Right lobe of liver (tissue), 6 donors: ENCODE data around the gene KLK13. TPM values are rescaled to one million over a fixed set of nuclear protein-coding genes. Genes with fewer than 3 reads are reported as not detected.

Source experiments
- ATAC-seq, 4 donors: fragments of 200-7000 bp; cut with Tn5 transposase; one replicate each; pipeline ENCODE4 v1.9.1; 2020; ENCODE audit warnings: mild to moderate bottlenecking in 4 of 4, moderate library complexity in 4 of 4
- DNase-seq, 3 donors: peaks; one replicate each; pipeline ENCODE4 v3.0.0-alpha.2; 2020
- H3K27ac ChIP-seq, 3 donors: fragments of 200-600 bp; one replicate each; pipeline ENCODE4 v1.8.0; 2022
- H3K27me3 ChIP-seq, 2 donors: fragments of 200-600 bp; one replicate each; pipeline ENCODE4 v1.8.0; 2022
- H3K36me3 ChIP-seq, 4 donors: fragments of 200-600 bp; sonication (generic) in 1 of 4; one replicate each; pipeline versions ENCODE4 v1.5.1 to v1.8.0; 2017 to 2022; ENCODE audit warnings: control low read depth in 1 of 4
- H3K4me1 ChIP-seq, 4 donors: fragments of 200-600 bp; sonication (generic) in 1 of 4; one replicate each; pipeline versions ENCODE4 v1.5.1 to v1.8.0; 2017 to 2022; ENCODE audit warnings: control low read depth in 1 of 4
- H3K4me3 ChIP-seq, 3 donors: fragments of 200-600 bp; one replicate each; pipeline ENCODE4 v1.8.0; 2022
- H3K9me3 ChIP-seq, 4 donors: fragments of 200-600 bp; sonication (generic) in 1 of 4; one replicate each; pipeline versions ENCODE4 v1.5.1 to v1.8.0; 2017 to 2022; ENCODE audit warnings: control low read depth in 1 of 4
- CTCF ChIP-seq, 4 donors: fragments of 200-600 bp in 3 of 4; fragments of 450-650 bp in 1 of 4; IDR thresholded peaks; one replicate each; pipeline versions ENCODE4 v1.5.1 to v1.8.0; 2016 to 2022; ENCODE audit warnings: antibody characterized with exemption in 4 of 4, mild to moderate bottlenecking in 2 of 4
- POLR2A ChIP-seq: fragments of 450-650 bp; IDR thresholded peaks from one replicate; pipeline ENCODE4 v1.6.1; 2017; ENCODE audit warnings: antibody characterized with exemption, mild to moderate bottlenecking
- WGBS: methylation state at CpG from one replicate; pipeline ENCODE4 v1.1.6; 2018; ENCODE audit warnings: low coverage, low lambda C conversion rate; ENCODE audit not compliant: insufficient coverage; ENCODE audit errors: missing lambda C conversion rate; 5-methylcytosine and 5-hydroxymethylcytosine counted together
- intact Hi-C, 2 donors: fragments of 100-400 bp; cut with DNase I; formaldehyde crosslinking; loops; one replicate each; pipeline versions ENCODE4 v1.11.2 to v1.14.1; 2022
- total RNA-seq, 6 experiments: library from RNA; depleted of rRNA in 2 of 6; stranded (reverse); fragments of >200 nt in 2 of 6; fragmentation: NEBNext Ultra II Directional in 3 of 6; extraction: Animal tissue kit (Norgen Biotek cat#: 25700) in 3 of 6; gene quantifications; one replicate each; pipeline versions ENCODE4 v1.1.0 to v1.2.4, GENCODE V29; 2016 to 2023
- donor health status: DM: no; HTN: yes; CAD: no.
- donor health status: DM: no; HTN: no; CAD: no.
- donor health status: DM: no; HTN: no; CAD: no.
- donor health status: DM: no; HTN: yes; CAD: no.
- donor health status: DM: no; HTN: yes; CAD: no.

Gene KLK13
- total RNA-seq, 6 experiments from 2014 or later, result not detected

- Histone ChIP-seq H3K27me3 (no peaks in the 10 kb centered on the region), H3K36me3 (no peaks in the 10 kb centered on the region), H3K9me3 (no peaks in the 10 kb centered on the region), H3K4me3 (no peak overlapping the region), H3K4me1 (no peaks in the 10 kb centered on the region), H3K27ac (no peak overlapping the region)
- TF ChIP-seq POLR2A, result no peak
- TF ChIP-seq CTCF (IDR thresholded peaks at IDR 0.05), result no peak
- ATAC-seq (no peak), DNase-seq (no peak)
- WGBS, result 61% methylated on average over 7 of the region's 8 CpGs
- intact Hi-C loops, result no loop called here
Observed at GRCh38 chr19:51090471-51090870, 25.6 kb upstream of the KLK13 start.

GRCh38 chr19:51089786-51090185 lies 24.9 kb upstream of the KLK13 start:
- 90% methylated on average over 9 of the region's 17 CpGs for WGBS
- H3K27ac ChIP-seq, result no peak overlapping the region
- intact Hi-C loops, result no loop called here
- ATAC-seq, result no peak
- no peaks in the 10 kb centered on the region for H3K36me3 ChIP-seq
- no peaks in the 10 kb centered on the region for H3K9me3 ChIP-seq
- H3K27me3 ChIP-seq, result no peaks in the 10 kb centered on the region
- H3K4me1 ChIP-seq, result no peaks in the 10 kb centered on the region
- no peak for TF ChIP-seq POLR2A
- no peak for TF ChIP-seq CTCF (IDR thresholded peaks at IDR 0.05)
- DNase-seq, result no peak
- no peak overlapping the region for H3K4me3 ChIP-seq

GRCh38 chr19:51086153-51086850 lies 21.4 kb upstream of the KLK13 start:
- intact Hi-C loops, result no loop called here
- Histone ChIP-seq H3K27ac (no peak overlapping the region), H3K4me3 (no peak overlapping the region), H3K4me1 (no peaks in the 10 kb centered on the region), H3K9me3 (no peaks in the 10 kb centered on the region), H3K27me3 (no peaks in the 10 kb centered on the region), H3K36me3 (no peaks in the 10 kb centered on the region)
- 76% methylated on average over 11 of the region's 18 CpGs for WGBS
- DNase-seq (no peak), ATAC-seq (no peak)
- no peak for TF ChIP-seq CTCF (IDR thresholded peaks at IDR 0.05)
- TF ChIP-seq POLR2A, result no peak

GRCh38 chr19:51084505-51084904 lies 19.6 kb upstream of the KLK13 start:
- Histone ChIP-seq H3K4me1 (no peaks in the 10 kb centered on the region), H3K36me3 (no peaks in the 10 kb centered on the region)

More at GRCh38 chr19:51084505-51084904, 19.6 kb upstream of the KLK13 start:
- H3K4me3 ChIP-seq, result no peak overlapping the region
- 29% methylated on average over 2 of the region's 7 CpGs for WGBS
- no peak for TF ChIP-seq POLR2A
- TF ChIP-seq CTCF (IDR thresholded peaks at IDR 0.05), result no peak
- no peak overlapping the region for H3K27ac ChIP-seq
- no peaks in the 10 kb centered on the region for H3K27me3 ChIP-seq
- ATAC-seq (no peak), DNase-seq (no peak)
- intact Hi-C loops, result no loop called here
- H3K9me3 ChIP-seq, result no peaks in the 10 kb centered on the region
